GM12892 (cell line): ENCODE data around the gene CLCN1.

Experiments used
- POLR2A ChIP-seq: IDR thresholded peaks from 2 replicates; pipeline ENCODE4 v1.6.1; 2011; ENCODE audit warnings: low read depth, low read length, control low read depth
- POLR2AphosphoS5 ChIP-seq: IDR thresholded peaks from 2 replicates; pipeline ENCODE4 v1.6.1; 2011; ENCODE audit warnings: low read depth, low read length, control low read depth

DNA sequence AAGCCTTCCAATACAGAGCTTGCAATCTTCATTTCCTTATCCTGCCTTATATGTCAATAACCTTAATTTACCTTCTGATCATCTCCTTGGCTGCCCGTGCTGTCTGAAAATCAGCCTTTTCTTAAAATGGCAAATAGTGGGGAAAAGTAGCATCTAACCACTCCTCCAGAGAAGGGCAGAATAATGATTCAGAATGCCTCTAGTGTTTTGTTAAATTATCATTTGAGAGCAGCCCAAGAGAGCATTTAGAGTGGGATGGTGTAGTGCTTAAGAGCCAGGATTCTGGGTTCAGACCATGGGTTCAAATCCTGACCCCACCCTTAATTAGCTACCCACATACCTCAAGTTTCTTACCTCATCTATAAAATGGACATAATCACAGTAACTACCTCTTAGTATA lies 35.8 kb upstream of the CLCN1 start:
- TF ChIP-seq POLR2A (no peak), POLR2AphosphoS5 (no peak)
